Right lobe of liver (tissue), 6 donors: ENCODE data around the gene SPAST. TPM values are rescaled to one million over a fixed set of nuclear protein-coding genes. Genes with fewer than 3 reads are reported as not detected.
"Not testable (repeated sequence)": the region's sequence is repeated elsewhere in the genome, so short reads cannot be mapped to it uniquely, and the experiment has no call there.

Experiments used
- ATAC-seq, 4 donors: fragments of 200-7000 bp; cut with Tn5 transposase; one replicate each; pipeline ENCODE4 v1.9.1; 2020; ENCODE audit warnings: mild to moderate bottlenecking in 4 of 4, moderate library complexity in 4 of 4
- DNase-seq, 3 donors: peaks; one replicate each; pipeline ENCODE4 v3.0.0-alpha.2; 2020
- H3K27ac ChIP-seq, 3 donors: fragments of 200-600 bp; one replicate each; pipeline ENCODE4 v1.8.0; 2022
- H3K27me3 ChIP-seq, 2 donors: fragments of 200-600 bp; one replicate each; pipeline ENCODE4 v1.8.0; 2022
- H3K36me3 ChIP-seq, 4 donors: fragments of 200-600 bp; sonication (generic) in 1 of 4; one replicate each; pipeline versions ENCODE4 v1.5.1 to v1.8.0; 2017 to 2022; ENCODE audit warnings: control low read depth in 1 of 4
- H3K4me1 ChIP-seq, 4 donors: fragments of 200-600 bp; sonication (generic) in 1 of 4; one replicate each; pipeline versions ENCODE4 v1.5.1 to v1.8.0; 2017 to 2022; ENCODE audit warnings: control low read depth in 1 of 4
- H3K4me3 ChIP-seq, 3 donors: fragments of 200-600 bp; one replicate each; pipeline ENCODE4 v1.8.0; 2022
- H3K9me3 ChIP-seq, 4 donors: fragments of 200-600 bp; sonication (generic) in 1 of 4; one replicate each; pipeline versions ENCODE4 v1.5.1 to v1.8.0; 2017 to 2022; ENCODE audit warnings: control low read depth in 1 of 4
- CTCF ChIP-seq, 4 donors: fragments of 200-600 bp in 3 of 4; fragments of 450-650 bp in 1 of 4; IDR thresholded peaks; one replicate each; pipeline versions ENCODE4 v1.5.1 to v1.8.0; 2016 to 2022; ENCODE audit warnings: antibody characterized with exemption in 4 of 4, mild to moderate bottlenecking in 2 of 4
- POLR2A ChIP-seq: fragments of 450-650 bp; IDR thresholded peaks from one replicate; pipeline ENCODE4 v1.6.1; 2017; ENCODE audit warnings: antibody characterized with exemption, mild to moderate bottlenecking
- WGBS: methylation state at CpG from one replicate; pipeline ENCODE4 v1.1.6; 2018; ENCODE audit warnings: low coverage, low lambda C conversion rate; ENCODE audit not compliant: insufficient coverage; ENCODE audit errors: missing lambda C conversion rate; 5-methylcytosine and 5-hydroxymethylcytosine counted together
- intact Hi-C, 2 donors: fragments of 100-400 bp; cut with DNase I; formaldehyde crosslinking; loops; one replicate each; pipeline versions ENCODE4 v1.11.2 to v1.14.1; 2022
- long read RNA-seq: library from polyadenylated mRNA; unstranded; transcript quantifications from one replicate; pipeline ENCODE4 v2.0.0, GENCODE V29; 2019
- total RNA-seq, 6 experiments: library from RNA; depleted of rRNA in 2 of 6; stranded (reverse); fragments of >200 nt in 2 of 6; fragmentation: NEBNext Ultra II Directional in 3 of 6; extraction: Animal tissue kit (Norgen Biotek cat#: 25700) in 3 of 6; gene quantifications; one replicate each; pipeline versions ENCODE4 v1.1.0 to v1.2.4, GENCODE V29; 2016 to 2023
- donor health status: DM: no; HTN: yes; CAD: no.
- donor health status: DM: no; HTN: no; CAD: no.
- donor health status: DM: no; HTN: no; CAD: no.
- donor health status: DM: no; HTN: yes; CAD: no.
- donor health status: DM: no; HTN: yes; CAD: no.

The SPAST gene
- 10 to 100 TPM in 1 of 6 experiments, 1 to 10 TPM in 5; 7.7 to 11.5 (median 9.1) TPM for total RNA-seq
- long read RNA-seq, result 0 reads

GRCh38 chr2:32063310-32064020, at the start of gene SPAST:
Gene SPAST, plus strand, starts transcription at chr2:32063556. Its CDS starts 276 bp downstream, at chr2:32063832.
- peak; percentile 99 for DNase-seq
- Histone ChIP-seq H3K4me3 (peak within 1 kb of the TSS; percentile 87 to 92 (median 91)), H3K27me3 (no peaks in the 10 kb centered on the region), H3K9me3 (no peaks in the 10 kb centered on the region), H3K36me3 (no peaks in the 10 kb centered on the region), H3K4me1 (peaks cover 0 to 14% (median 2%) of the 10 kb centered on the region in 4 donors), H3K27ac (peak within 1 kb of the TSS; percentile 76 to 81 (median 79))
- ATAC-seq, result peak; percentile 93 to 97 (median 94)
- intact Hi-C loops, result no loop called here
- 0% methylated on average over 14 of the region's 79 CpGs for WGBS
- TF ChIP-seq POLR2A (peak; percentile 79), CTCF (IDR thresholded peaks at IDR 0.05) (peak; percentile 30 to 77 (median 47))

- ATAC-seq (peak in 1 of 4 donors; percentile 18), DNase-seq (peak in 1 of 3 donors; percentile 12)
- H3K4me1 ChIP-seq, H3K27ac ChIP-seq, intact Hi-C loops, H3K9me3 ChIP-seq, H3K4me3 ChIP-seq, H3K27me3 ChIP-seq: not testable (repeated sequence)
- WGBS, result 90% methylated on average over 9 of the region's 9 CpGs
- H3K36me3 ChIP-seq, result peaks cover 0 to 20% (median 6%) of the 10 kb centered on the region in 4 donors
Measured at GRCh38 chr2:32018789-32019482, 44.4 kb upstream of the SPAST start.

GRCh38 chr2:32034198-32034887, 29.0 kb upstream of the SPAST start:
- ATAC-seq, intact Hi-C loops, H3K27me3 ChIP-seq, H3K9me3 ChIP-seq, H3K4me3 ChIP-seq, H3K27ac ChIP-seq, H3K4me1 ChIP-seq: not testable (repeated sequence)
- DNase-seq, result peak in 1 of 3 donors; percentile 15
- H3K36me3 ChIP-seq, result peaks cover 0 to 10% (median 0%) of the 10 kb centered on the region in 4 donors
- 98% methylated on average over 5 of the region's 8 CpGs for WGBS

GRCh38 chr2:32039447-32040219, 23.7 kb upstream of the SPAST start, which contains the start of gene DPY30:
Gene DPY30, minus strand, starts transcription at chr2:32039805. Its CDS starts 349 bp downstream, at chr2:32039456.
- under 1% methylated on average over 20 of the region's 43 CpGs for WGBS
- intact Hi-C loops, result no loop called here

More at GRCh38 chr2:32039447-32040219, 23.7 kb upstream of the SPAST start, which contains the start of gene DPY30:
- Histone ChIP-seq H3K4me1 (peaks cover 0 to 9% (median 3%) of the 10 kb centered on the region in 4 donors), H3K36me3 (no peaks in the 10 kb centered on the region), H3K27me3 (no peaks in the 10 kb centered on the region), H3K4me3 (peak within 1 kb of the TSS; percentile 64 to 94 (median 71)), H3K27ac (peak within 1 kb of the TSS; percentile 66 to 71 (median 67)), H3K9me3 (no peaks in the 10 kb centered on the region)
- DNase-seq, result peak; percentile 93 to 96 (median 94)
- ATAC-seq, result peak; percentile 98 to 99 (median 99)
- TF ChIP-seq CTCF (IDR thresholded peaks at IDR 0.05) (no peak), POLR2A (peak; percentile 80)
